K562 (cell line): ENCODE data around the gene ARAP1. TPM values are rescaled to one million over a fixed set of nuclear protein-coding genes. Genes with fewer than 3 reads are reported as not detected.
A peak's percentile ranks its signal among the peaks of the same experiment; 100 is the strongest.

Experiments used
- CTBP1 ChIP-seq: fragments of 450-650 bp; IDR thresholded peaks from 2 replicates; pipeline ENCODE4 v1.6.1; 2016; ENCODE audit warnings: borderline replicate concordance
- FIP1L1 ChIP-seq: fragments of 200-400 bp; formaldehyde crosslinking; IDR thresholded peaks from 2 replicates; pipeline ENCODE4 v1.6.1; 2018; ENCODE audit warnings: mild to moderate bottlenecking, low read depth, low read length; ENCODE audit not compliant: poor library complexity, severe bottlenecking
- FOXA3 ChIP-seq, 2 experiments: fragments of 450-650 bp in 1 of 2; sonication (generic) in 1 of 2; formaldehyde crosslinking; IDR thresholded peaks in 1 of 2; conservative IDR thresholded peaks in 1 of 2; 2 replicates each; pipeline versions ENCODE4 v1.4.0 to v1.8.0; 2020 to 2022; ENCODE audit warnings: mild to moderate bottlenecking in 2 of 2, missing genetic modification reagents in 1 of 2
- HNRNPK ChIP-seq: fragments of 200-400 bp; formaldehyde crosslinking; IDR thresholded peaks from one replicate; pipeline ENCODE4 v1.6.1; 2018; ENCODE audit warnings: mild to moderate bottlenecking, low read depth, low read length; ENCODE audit not compliant: poor library complexity, severe bottlenecking
- MTA1 ChIP-seq: fragments of 450-650 bp; IDR thresholded peaks from 2 replicates; pipeline ENCODE4 v1.6.1; 2017; ENCODE audit warnings: borderline replicate concordance
- NFIC ChIP-seq: fragments of 450-650 bp; IDR thresholded peaks from 2 replicates; pipeline ENCODE4 v1.6.1; 2017; ENCODE audit warnings: mild to moderate bottlenecking, inconsistent platforms
- NFRKB ChIP-seq: fragments of 450-650 bp; IDR thresholded peaks from 2 replicates; pipeline ENCODE4 v1.6.1; 2016; ENCODE audit warnings: low read depth
- PHB2 ChIP-seq: fragments of 450-650 bp; IDR thresholded peaks from 2 replicates; pipeline ENCODE4 v1.6.1; 2017; ENCODE audit warnings: low read depth
- PHF20 ChIP-seq: fragments of 450-650 bp; IDR thresholded peaks from 2 replicates; pipeline ENCODE4 v1.6.1; 2018; ENCODE audit not compliant: partially characterized antibody
- PRPF4 ChIP-seq: fragments of 200-400 bp; formaldehyde crosslinking; IDR thresholded peaks from one replicate; pipeline ENCODE4 v1.6.1; 2017; ENCODE audit warnings: low read length, low read depth, mild to moderate bottlenecking; ENCODE audit not compliant: insufficient read depth, poor library complexity, severe bottlenecking
- RBFOX2 ChIP-seq: fragments of 200-400 bp; formaldehyde crosslinking; IDR thresholded peaks from 2 replicates; pipeline ENCODE4 v1.6.1; 2017; ENCODE audit warnings: low read depth, mild to moderate bottlenecking, low read length, moderate library complexity
- RCOR1 ChIP-seq, 2 experiments: IDR thresholded peaks; 2 replicates each; pipeline ENCODE4 v1.6.1; 2012; ENCODE audit warnings: low read depth in 2 of 2, low read length in 2 of 2, borderline replicate concordance in 1 of 2, improper control_type of control experiment in 1 of 2
- RFX1 ChIP-seq: fragments of 450-650 bp; IDR thresholded peaks from 2 replicates; pipeline ENCODE4 v1.6.1; 2016; ENCODE audit warnings: mild to moderate bottlenecking, moderate library complexity
- RUNX1 ChIP-seq: sonication (generic); IDR thresholded peaks from 2 replicates; pipeline ENCODE4 v1.6.1; 2016; ENCODE audit warnings: antibody characterized with exemption, low read depth
- SMARCA4 ChIP-seq: fragments of 450-650 bp; IDR thresholded peaks from 2 replicates; pipeline ENCODE4 v1.6.1; 2016
- STAG1 ChIP-seq: sonication (generic); formaldehyde crosslinking; IDR thresholded peaks from 2 replicates; pipeline ENCODE4 v1.5.0; 2020; ENCODE audit warnings: missing genetic modification reagents, borderline replicate concordance
- TEAD1 ChIP-seq, 2 experiments: fragments of 450-650 bp in 1 of 2; sonication (generic) in 1 of 2; formaldehyde crosslinking; IDR thresholded peaks; 2 replicates each; pipeline versions ENCODE4 v1.4.0 to v1.8.0; 2020 to 2022; ENCODE audit warnings: mild to moderate bottlenecking in 2 of 2, missing genetic modification reagents in 1 of 2
- polyA plus RNA-seq, 8 experiments: library from polyadenylated mRNA; depleted of rRNA in 4 of 8; stranded (reverse) in 5 of 8; unstranded in 3 of 8; fragments of >200 nt; fragmentation: Nextera tagmentation in 2 of 8; fragmentation: Illumina TruSeq in 1 of 8; extraction: Ambion mirVana in 2 of 8; extraction: Trizol in 1 of 8; gene quantifications; 2 replicates each; pipeline versions ENCODE4 v1.2.1 to v1.2.3, GENCODE V29; 2011 to 2014; ENCODE audit warnings: inconsistent platforms in 1 of 8, missing spikeins in 1 of 8
- total RNA-seq, 7 experiments: library from RNA; depleted of rRNA in 6 of 7; stranded (reverse); fragments of >200 nt in 6 of 7; fragmentation: Illumina TruSeq in 2 of 7; extraction: Trizol in 2 of 7; gene quantifications; 2 replicates each; pipeline versions ENCODE4 v1.2.1 to v1.2.3, GENCODE V29; 2011 to 2021; ENCODE audit warnings: low replicate concordance in 1 of 7
- TF ChIP-seq, protein P1 (sequence below): sonication (generic); formaldehyde crosslinking; IDR thresholded peaks from 2 replicates; pipeline ENCODE4 v1.9.0; 2022; ENCODE audit warnings: mild to moderate bottlenecking, missing genetic modification reagents
- TF ChIP-seq, protein P2 (sequence below): fragments of 450-650 bp; IDR thresholded peaks from 2 replicates; pipeline ENCODE4 v1.6.1; 2014; ENCODE audit warnings: low read depth, mild to moderate bottlenecking, moderate library complexity, borderline replicate concordance
- TF ChIP-seq, protein P3 (sequence below): IDR thresholded peaks from 2 replicates; pipeline ENCODE4 v1.6.1; 2014; ENCODE audit warnings: antibody characterized with exemption
- TF ChIP-seq, protein P4 (sequence below): fragments of 200-800 bp; sonication (Bioruptor generic); IDR thresholded peaks from 2 replicates; pipeline ENCODE4 v1.6.1; 2017; ENCODE audit warnings: missing genetic modification characterization, missing compliant biosample characterization

ARAP1 gene
- total and polyA plus RNA-seq, 9 of the 15 experiments (the other 6 are each of a cell fraction or from before 2014, with no cell fraction given), result 0.23 to 67.0 (median 24.6) TPM

DNA sequence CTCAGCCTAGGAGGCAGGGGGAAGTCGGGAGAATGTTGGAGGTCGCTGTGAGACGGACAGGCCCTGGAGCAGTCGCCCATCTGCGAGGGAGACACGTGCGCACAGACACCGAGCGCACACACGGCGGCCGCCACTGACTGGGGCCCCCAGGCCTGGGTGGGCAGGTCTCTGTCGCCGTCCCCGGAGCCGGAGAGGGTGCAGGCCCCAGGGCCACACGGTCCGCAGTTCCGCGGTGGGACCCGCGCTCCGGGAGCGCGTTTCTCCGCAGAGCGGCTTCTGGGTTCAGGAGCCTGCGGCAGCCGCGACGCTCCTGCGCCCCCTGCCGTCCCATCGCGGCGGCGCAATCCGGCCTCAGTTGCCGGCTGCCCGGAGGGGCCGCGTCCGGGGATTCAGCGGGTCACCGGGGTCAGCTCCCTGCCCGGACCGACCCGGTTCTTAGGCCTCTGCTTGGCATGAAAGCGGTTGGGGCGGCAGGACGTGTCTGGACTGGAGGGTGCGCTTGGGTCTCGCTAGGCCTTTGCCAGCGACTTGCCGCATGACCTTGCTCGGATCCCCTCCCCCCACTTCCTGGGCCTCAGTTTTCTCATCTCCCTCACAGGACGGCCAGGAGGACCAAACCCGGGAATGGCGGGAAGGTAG, 109.2 kb downstream of the ARAP1 start (continued):
- TF ChIP-seq, protein P1, sequence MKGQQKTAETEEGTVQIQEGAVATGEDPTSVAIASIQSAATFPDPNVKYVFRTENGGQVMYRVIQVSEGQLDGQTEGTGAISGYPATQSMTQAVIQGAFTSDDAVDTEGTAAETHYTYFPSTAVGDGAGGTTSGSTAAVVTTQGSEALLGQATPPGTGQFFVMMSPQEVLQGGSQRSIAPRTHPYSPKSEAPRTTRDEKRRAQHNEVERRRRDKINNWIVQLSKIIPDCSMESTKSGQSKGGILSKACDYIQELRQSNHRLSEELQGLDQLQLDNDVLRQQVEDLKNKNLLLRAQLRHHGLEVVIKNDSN (CRISPR knock-in tag), result peak; percentile 47
- TF ChIP-seq, protein P2, sequence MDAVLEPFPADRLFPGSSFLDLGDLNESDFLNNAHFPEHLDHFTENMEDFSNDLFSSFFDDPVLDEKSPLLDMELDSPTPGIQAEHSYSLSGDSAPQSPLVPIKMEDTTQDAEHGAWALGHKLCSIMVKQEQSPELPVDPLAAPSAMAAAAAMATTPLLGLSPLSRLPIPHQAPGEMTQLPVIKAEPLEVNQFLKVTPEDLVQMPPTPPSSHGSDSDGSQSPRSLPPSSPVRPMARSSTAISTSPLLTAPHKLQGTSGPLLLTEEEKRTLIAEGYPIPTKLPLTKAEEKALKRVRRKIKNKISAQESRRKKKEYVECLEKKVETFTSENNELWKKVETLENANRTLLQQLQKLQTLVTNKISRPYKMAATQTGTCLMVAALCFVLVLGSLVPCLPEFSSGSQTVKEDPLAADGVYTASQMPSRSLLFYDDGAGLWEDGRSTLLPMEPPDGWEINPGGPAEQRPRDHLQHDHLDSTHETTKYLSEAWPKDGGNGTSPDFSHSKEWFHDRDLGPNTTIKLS, result 0 out of 2 replicates have a peak, but pooled peaks have one; percentile 37
- TF ChIP-seq RUNX1, result no peak
- peak; percentile 79 for TF ChIP-seq STAG1
- no peak for TF ChIP-seq NFIC
- peak in 1 of 2 experiments; percentile 22; a peak in 1 of 4 replicates for TF ChIP-seq TEAD1 (CRISPR knock-in tag; IDR thresholded peaks at IDR 0.05)
- peak; percentile 43 for TF ChIP-seq FIP1L1
- TF ChIP-seq FOXA3 (CRISPR knock-in tag; conservative IDR thresholded peaks at IDR 0.05 in 1 of 2, IDR thresholded peaks at IDR 0.05 in 1 of 2), result peak in 1 of 2 experiments; percentile 38; a peak in 1 of 4 replicates
- no peak for TF ChIP-seq PHB2
- no peak for TF ChIP-seq SMARCA4
- TF ChIP-seq, protein P3, sequence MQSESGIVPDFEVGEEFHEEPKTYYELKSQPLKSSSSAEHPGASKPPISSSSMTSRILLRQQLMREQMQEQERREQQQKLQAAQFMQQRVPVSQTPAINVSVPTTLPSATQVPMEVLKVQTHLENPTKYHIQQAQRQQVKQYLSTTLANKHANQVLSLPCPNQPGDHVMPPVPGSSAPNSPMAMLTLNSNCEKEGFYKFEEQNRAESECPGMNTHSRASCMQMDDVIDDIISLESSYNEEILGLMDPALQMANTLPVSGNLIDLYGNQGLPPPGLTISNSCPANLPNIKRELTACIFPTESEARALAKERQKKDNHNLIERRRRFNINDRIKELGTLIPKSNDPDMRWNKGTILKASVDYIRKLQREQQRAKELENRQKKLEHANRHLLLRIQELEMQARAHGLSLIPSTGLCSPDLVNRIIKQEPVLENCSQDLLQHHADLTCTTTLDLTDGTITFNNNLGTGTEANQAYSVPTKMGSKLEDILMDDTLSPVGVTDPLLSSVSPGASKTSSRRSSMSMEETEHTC, result peak; percentile 7; the same call in 1 of the 2 replicates
- TF ChIP-seq RFX1, result no peak
- TF ChIP-seq PHF20, result peak; percentile 35
- TF ChIP-seq PRPF4, result no peak
- no peak for TF ChIP-seq MTA1
- TF ChIP-seq RCOR1 (IDR thresholded peaks at IDR 0.05; ENCODE audit: borderline replicate concordance in 1 of 2, low read depth in 2 of 2, low read length in 2 of 2), result 0 out of 4 replicates have a peak, but pooled peaks of 1 of the 2 experiments have one; percentile 9
- TF ChIP-seq, protein P4, sequence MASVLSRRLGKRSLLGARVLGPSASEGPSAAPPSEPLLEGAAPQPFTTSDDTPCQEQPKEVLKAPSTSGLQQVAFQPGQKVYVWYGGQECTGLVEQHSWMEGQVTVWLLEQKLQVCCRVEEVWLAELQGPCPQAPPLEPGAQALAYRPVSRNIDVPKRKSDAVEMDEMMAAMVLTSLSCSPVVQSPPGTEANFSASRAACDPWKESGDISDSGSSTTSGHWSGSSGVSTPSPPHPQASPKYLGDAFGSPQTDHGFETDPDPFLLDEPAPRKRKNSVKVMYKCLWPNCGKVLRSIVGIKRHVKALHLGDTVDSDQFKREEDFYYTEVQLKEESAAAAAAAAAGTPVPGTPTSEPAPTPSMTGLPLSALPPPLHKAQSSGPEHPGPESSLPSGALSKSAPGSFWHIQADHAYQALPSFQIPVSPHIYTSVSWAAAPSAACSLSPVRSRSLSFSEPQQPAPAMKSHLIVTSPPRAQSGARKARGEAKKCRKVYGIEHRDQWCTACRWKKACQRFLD (CRISPR knock-in tag), result no peak
- no peak for TF ChIP-seq NFRKB
- peak; percentile 94 for TF ChIP-seq CTBP1
- TF ChIP-seq RBFOX2, result peak; percentile 53
- no peak for TF ChIP-seq HNRNPK
